Measurements from ENCODE around the gene PLEKHO2.
A peak's percentile ranks its signal among the peaks of the same experiment; 100 is the strongest.

GRCh38 chr15:64842986-64843561 is 1.4 kb downstream of the PLEKHO2 start:
- TF ChIP-seq CTCF (IDR thresholded peaks at IDR 0.05 in 8 of 11, conservative IDR thresholded peaks at IDR 0.05 in 3 of 11) = peak in 1 of 11 experiments; percentile 15
- TF ChIP-seq POLR2A (IDR thresholded peaks at IDR 0.05) = no peak
